Transverse colon (tissue), 4 donors: ENCODE measurements around the gene PJA1. TPM values are rescaled to one million over a fixed set of nuclear protein-coding genes. Genes with fewer than 3 reads are reported as not detected.

Experiments used
- DNase-seq: peaks from one replicate; pipeline ENCODE4 v3.0.0-alpha.2; 2019
- H3K27ac ChIP-seq, 4 donors: fragments of 200-600 bp; sonication (generic); 2 replicates each; pipeline ENCODE4 v1.5.1; 2016 to 2018; ENCODE audit warnings: inconsistent platforms in 4 of 4
- H3K27me3 ChIP-seq: fragments of 200-600 bp; sonication (generic); 2 replicates; pipeline ENCODE4 v1.5.1; 2017; ENCODE audit warnings: inconsistent platforms
- H3K36me3 ChIP-seq, 4 donors: fragments of 200-600 bp; sonication (generic); 2 replicates each; pipeline ENCODE4 v1.5.1; 2017 to 2019; ENCODE audit warnings: inconsistent platforms in 4 of 4
- H3K4me1 ChIP-seq, 4 donors: fragments of 200-600 bp; sonication (generic); 2 replicates each; pipeline ENCODE4 v1.5.1; 2017 to 2020; ENCODE audit warnings: inconsistent platforms in 4 of 4
- H3K4me3 ChIP-seq, 4 donors: fragments of 200-600 bp; sonication (generic); 1 replicate in 1 of 4; 2 replicates in 3 of 4; pipeline versions ENCODE4 v1.5.1 to v1.6.1; 2017 to 2019; ENCODE audit warnings: inconsistent platforms in 4 of 4
- H3K9me3 ChIP-seq, 2 donors: fragments of 200-600 bp; sonication (generic); 2 replicates each; pipeline ENCODE4 v1.5.1; 2017 to 2019; ENCODE audit warnings: inconsistent platforms in 2 of 2
- EP300 ChIP-seq: sonication (generic); formaldehyde crosslinking; IDR thresholded peaks from one replicate; pipeline ENCODE4 v1.6.1; 2017; ENCODE audit warnings: antibody characterized with exemption, low read depth
- POLR2A ChIP-seq: fragments of 450-650 bp; IDR thresholded peaks from one replicate; pipeline ENCODE4 v1.6.1; 2016; ENCODE audit warnings: antibody characterized with exemption, mild to moderate bottlenecking, moderate library complexity
- POLR2AphosphoS5 ChIP-seq, 3 donors: sonication (generic); formaldehyde crosslinking; IDR thresholded peaks; one replicate each; pipeline ENCODE4 v1.6.1; 2016; ENCODE audit warnings: antibody characterized with exemption in 3 of 3
- WGBS, 2 donors: methylation state at CpG; one replicate each; pipeline ENCODE4 v1.1.5; 2018; ENCODE audit warnings: low coverage in 1 of 2; 5-methylcytosine and 5-hydroxymethylcytosine counted together
- in situ Hi-C, 4 donors: fragments of 200-750 bp; cut with MboI; loops; one replicate each; pipeline versions ENCODE4 v1.15.0 to v1.15.1; 2017; ENCODE audit warnings: low sequenced_read_pairs in 3 of 4, low pct_ligation_motif_present in 1 of 4, low pct_unique_long_range_greater_than_20kb in 1 of 4
- intact Hi-C: fragments of 100-400 bp; cut with DNase I; formaldehyde crosslinking; loops from one replicate; pipeline ENCODE4 v1.15.1; 2023; ENCODE audit warnings: low total_unique reads
- total RNA-seq, 4 donors: library from RNA; depleted of rRNA; stranded (reverse); fragments of >200 nt; gene quantifications; one replicate each; pipeline ENCODE4 v1.1.0, GENCODE V29; 2016
- TF ChIP-seq, protein P1 (sequence below), 5 experiments: fragments of 200-600 bp in 3 of 5; fragments of 450-650 bp in 2 of 5; sonication (generic) in 3 of 5; IDR thresholded peaks; 1 replicate in 2 of 5; 2 replicates in 3 of 5; pipeline ENCODE4 v1.5.1; 2016 to 2017; ENCODE audit warnings: antibody characterized with exemption in 5 of 5, inconsistent platforms in 3 of 5, mild to moderate bottlenecking in 2 of 5, moderate library complexity in 1 of 5

Gene PJA1
- total RNA-seq, 4 donors from 2014 or later: 2.2 to 31.4 (median 6.9) TPM

DNA sequence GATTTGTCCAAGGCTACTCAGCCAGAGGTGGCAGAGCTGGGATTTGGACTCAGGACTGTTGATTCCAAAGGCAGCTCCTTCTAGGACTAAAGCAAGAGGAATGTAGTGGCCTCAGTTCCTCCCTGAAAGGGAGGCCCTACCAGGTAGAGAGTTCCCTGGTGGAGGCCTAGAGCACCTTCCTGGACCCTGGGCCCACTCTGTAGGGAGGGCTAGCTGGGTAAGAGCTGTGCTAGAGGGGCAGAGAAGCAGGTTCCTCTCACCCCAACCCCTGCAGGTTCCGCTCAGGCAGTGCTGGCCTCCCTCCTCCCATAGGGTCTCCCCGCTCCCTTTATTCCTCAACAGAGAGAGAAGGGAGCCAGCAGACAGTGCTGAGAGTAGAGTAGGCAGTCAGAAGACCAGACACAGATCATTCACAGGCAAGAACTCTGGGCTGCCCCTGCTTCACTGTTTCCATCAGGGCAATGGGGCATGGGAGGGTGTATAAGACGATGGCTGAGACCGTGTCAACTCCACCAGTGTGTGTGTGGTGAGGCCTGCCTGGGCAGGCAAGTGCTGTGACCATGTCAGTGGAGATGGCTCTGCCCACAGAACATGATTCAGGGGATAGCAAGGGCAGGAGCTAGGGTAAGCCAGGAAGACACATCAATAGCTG is 12.4 kb upstream of the PJA1 start:
- no peak for DNase-seq
- Histone ChIP-seq H3K27ac (no peak overlapping the region), H3K4me3 (no peak overlapping the region), H3K4me1 (no peaks in the 10 kb centered on the region), H3K9me3 (no peaks in the 10 kb centered on the region), H3K27me3 (no peaks in the 10 kb centered on the region), H3K36me3 (no peaks in the 10 kb centered on the region)
- no peak for TF ChIP-seq POLR2AphosphoS5 (IDR thresholded peaks at IDR 0.05)
- no peak for TF ChIP-seq EP300
- TF ChIP-seq, protein P1, sequence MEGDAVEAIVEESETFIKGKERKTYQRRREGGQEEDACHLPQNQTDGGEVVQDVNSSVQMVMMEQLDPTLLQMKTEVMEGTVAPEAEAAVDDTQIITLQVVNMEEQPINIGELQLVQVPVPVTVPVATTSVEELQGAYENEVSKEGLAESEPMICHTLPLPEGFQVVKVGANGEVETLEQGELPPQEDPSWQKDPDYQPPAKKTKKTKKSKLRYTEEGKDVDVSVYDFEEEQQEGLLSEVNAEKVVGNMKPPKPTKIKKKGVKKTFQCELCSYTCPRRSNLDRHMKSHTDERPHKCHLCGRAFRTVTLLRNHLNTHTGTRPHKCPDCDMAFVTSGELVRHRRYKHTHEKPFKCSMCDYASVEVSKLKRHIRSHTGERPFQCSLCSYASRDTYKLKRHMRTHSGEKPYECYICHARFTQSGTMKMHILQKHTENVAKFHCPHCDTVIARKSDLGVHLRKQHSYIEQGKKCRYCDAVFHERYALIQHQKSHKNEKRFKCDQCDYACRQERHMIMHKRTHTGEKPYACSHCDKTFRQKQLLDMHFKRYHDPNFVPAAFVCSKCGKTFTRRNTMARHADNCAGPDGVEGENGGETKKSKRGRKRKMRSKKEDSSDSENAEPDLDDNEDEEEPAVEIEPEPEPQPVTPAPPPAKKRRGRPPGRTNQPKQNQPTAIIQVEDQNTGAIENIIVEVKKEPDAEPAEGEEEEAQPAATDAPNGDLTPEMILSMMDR (IDR thresholded peaks at IDR 0.05): no peak
- no peak for TF ChIP-seq POLR2A
- 85% methylated on average over 4 of the region's 4 CpGs; no CpG with 5 or more reads in 1 of the 2 donors for WGBS, 2 donors
- intact Hi-C loops (no loop called here), in situ Hi-C loops (no loop called here)

- no peak for DNase-seq
- H3K27ac ChIP-seq: no peak overlapping the region
- no peaks in the 10 kb centered on the region for H3K9me3 ChIP-seq
- no peak for TF ChIP-seq EP300
- TF ChIP-seq POLR2AphosphoS5 (IDR thresholded peaks at IDR 0.05): no peak
- TF ChIP-seq POLR2A: no peak
- TF ChIP-seq, protein P1 (IDR thresholded peaks at IDR 0.05): no peak
- H3K36me3 ChIP-seq: no peaks in the 10 kb centered on the region
- in situ Hi-C loops: no loop called here
- intact Hi-C loops: no loop called here
- H3K27me3 ChIP-seq: no peaks in the 10 kb centered on the region
- 66% methylated on average over 3 of the region's 3 CpGs; no CpG with 5 or more reads in 1 of the 2 donors for WGBS, 2 donors
- H3K4me3 ChIP-seq: no peak overlapping the region
- H3K4me1 ChIP-seq: no peaks in the 10 kb centered on the region
Observed at GRCh38 chrX:69176053-69176452, 10.8 kb upstream of the PJA1 start.

GRCh38 chrX:69173906-69174305 is 8.7 kb upstream of the PJA1 start:
- H3K27me3 ChIP-seq: no peaks in the 10 kb centered on the region
- no peaks in the 10 kb centered on the region for H3K9me3 ChIP-seq
- 69 to 100% methylated on average over 1 to 20 of the region's 20 CpGs for WGBS, 2 donors
- no peak for DNase-seq
- H3K36me3 ChIP-seq: no peaks in the 10 kb centered on the region
- no peaks in the 10 kb centered on the region for H3K4me1 ChIP-seq
- H3K27ac ChIP-seq: no peak overlapping the region
- intact Hi-C loops: no loop called here
- no peak overlapping the region for H3K4me3 ChIP-seq
- TF ChIP-seq EP300: no peak
- TF ChIP-seq, protein P1 (IDR thresholded peaks at IDR 0.05): no peak
- no peak for TF ChIP-seq POLR2AphosphoS5 (IDR thresholded peaks at IDR 0.05)
- no peak for TF ChIP-seq POLR2A
- in situ Hi-C loops: no loop called here

DNA sequence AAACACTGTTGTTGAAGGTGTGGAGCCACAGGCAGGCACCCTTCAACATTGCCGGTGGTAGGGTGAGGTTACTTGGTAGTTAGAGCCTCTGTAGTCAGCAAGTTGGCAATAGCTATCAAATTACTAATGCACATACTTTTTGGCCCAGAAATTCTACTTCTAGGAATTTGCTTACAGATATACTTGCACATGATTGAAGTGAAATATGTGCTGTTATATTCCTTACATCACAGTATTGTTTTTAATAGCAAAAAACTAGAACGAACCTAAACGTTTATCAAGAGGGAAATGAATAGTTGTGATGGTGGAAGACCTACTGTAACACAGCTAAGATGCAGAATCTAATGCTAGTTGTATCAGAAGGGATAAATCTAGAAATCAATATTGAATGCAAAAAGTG is 7.7 kb upstream of the PJA1 start:
- Histone ChIP-seq H3K4me1 (no peaks in the 10 kb centered on the region), H3K27ac (no peak overlapping the region), H3K4me3 (no peak overlapping the region), H3K27me3 (no peaks in the 10 kb centered on the region), H3K9me3 (no peaks in the 10 kb centered on the region), H3K36me3 (no peaks in the 10 kb centered on the region)
- in situ Hi-C loops (no loop called here), intact Hi-C loops (no loop called here)
- DNase-seq: no peak
- 73 to 76% methylated on average over 2 to 3 of the region's 3 CpGs for WGBS, 2 donors
- no peak for TF ChIP-seq POLR2A
- TF ChIP-seq, protein P1 (IDR thresholded peaks at IDR 0.05): no peak
- TF ChIP-seq POLR2AphosphoS5 (IDR thresholded peaks at IDR 0.05): no peak
- TF ChIP-seq EP300: no peak
